RWPE1 (cell line): ENCODE data around the gene ROBO3.

ENCODE experiments used
- CTCF ChIA-PET: fragments of 350-600 bp; sonication (Branson Sonifier 250); formaldehyde crosslinking; extraction: SDS; loops from one replicate; lab custom pipeline; 2021; lab: Yijun Ruan, JAX
- POLR2A ChIA-PET: fragments of 400-600 bp; formaldehyde crosslinking; extraction: SDS; loops from one replicate; lab custom pipeline; 2020; ENCODE audit warnings: antibody characterized with exemption; ENCODE audit not compliant: low non-redundant PET; lab: Yijun Ruan, JAX
- DNase-seq: peaks from one replicate; pipeline ENCODE4 v3.0.0; 2012; ENCODE audit warnings: low spot score
- H3K27ac ChIP-seq: fragments of 450-650 bp; 2 replicates; pipeline ENCODE4 v1.5.1; 2017
- CTCF ChIP-seq: fragments of 450-650 bp; conservative IDR thresholded peaks from 2 replicates; pipeline ENCODE4 v1.5.1; 2017; ENCODE audit warnings: low read depth, mild to moderate bottlenecking

The ROBO3 gene

GRCh38 chr11:124868331-124869274 lies 3.4 kb downstream of the ROBO3 start:
- no peak for DNase-seq
- H3K27ac ChIP-seq: no peak overlapping the region
- ChIA-PET CTCF (no interaction called here), POLR2A (no interaction called here)
- TF ChIP-seq CTCF: no peak

DNA sequence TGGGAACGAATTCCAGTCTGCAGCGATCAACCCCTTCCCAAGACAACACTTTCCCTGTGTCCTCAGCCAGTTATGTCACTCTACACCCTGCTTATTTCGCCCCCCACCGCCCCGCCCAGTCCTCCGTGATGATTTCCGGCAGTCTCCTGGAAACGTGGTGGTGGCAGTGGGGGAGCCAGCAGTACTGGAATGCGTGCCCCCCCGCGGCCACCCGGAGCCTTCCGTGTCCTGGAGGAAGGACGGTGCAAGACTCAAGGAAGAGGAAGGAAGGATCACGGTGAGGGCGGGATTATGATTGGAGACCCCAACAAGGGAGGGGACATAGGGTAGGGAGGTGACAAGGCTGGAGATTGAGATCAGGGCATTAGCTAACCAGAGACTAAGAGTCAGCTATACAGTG lies 4.1 kb downstream of the ROBO3 start:
- H3K27ac ChIP-seq: no peak overlapping the region
- TF ChIP-seq CTCF: no peak
- no peak for DNase-seq
- ChIA-PET CTCF (interaction anchor here (0.5 to 0.6 kb wide), 2 partner anchors 129 to 272 kb away, joined by 3 read pairs; no protein-coding TSS in a partner anchor), POLR2A (no interaction called here)

- H3K27ac ChIP-seq: no peak overlapping the region
- DNase-seq: no peak
- POLR2A ChIA-PET: no interaction called here
- no peak for TF ChIP-seq CTCF
- CTCF ChIA-PET: interaction anchor here (0.5 to 0.6 kb wide), 2 partner anchors 130 to 271 kb away, joined by 3 read pairs; no protein-coding TSS in a partner anchor
Observed at GRCh38 chr11:124869856-124870387, 4.7 kb downstream of the ROBO3 start.

DNA sequence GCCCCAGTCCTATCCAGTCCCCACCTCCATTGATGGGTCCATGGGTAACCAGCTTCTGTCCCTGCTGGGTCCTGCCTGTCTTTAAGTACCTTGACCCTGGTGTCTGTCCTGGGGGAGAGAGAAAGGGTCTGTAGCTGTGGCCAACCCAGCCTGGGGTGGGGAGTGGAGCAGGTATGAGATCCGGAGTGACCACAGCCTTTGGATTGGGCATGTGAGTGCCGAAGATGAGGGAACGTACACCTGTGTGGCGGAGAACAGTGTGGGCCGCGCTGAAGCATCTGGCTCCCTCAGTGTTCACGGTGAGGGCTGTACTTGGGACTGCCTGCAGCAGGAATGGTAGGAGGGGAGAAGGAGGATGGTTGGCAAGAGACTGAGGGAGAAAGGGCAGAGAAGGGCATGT lies 5.2 kb downstream of the ROBO3 start:
- ChIA-PET CTCF (no interaction called here), POLR2A (no interaction called here)
- no peak for DNase-seq
- no peak overlapping the region for H3K27ac ChIP-seq
- no peak for TF ChIP-seq CTCF

DNA sequence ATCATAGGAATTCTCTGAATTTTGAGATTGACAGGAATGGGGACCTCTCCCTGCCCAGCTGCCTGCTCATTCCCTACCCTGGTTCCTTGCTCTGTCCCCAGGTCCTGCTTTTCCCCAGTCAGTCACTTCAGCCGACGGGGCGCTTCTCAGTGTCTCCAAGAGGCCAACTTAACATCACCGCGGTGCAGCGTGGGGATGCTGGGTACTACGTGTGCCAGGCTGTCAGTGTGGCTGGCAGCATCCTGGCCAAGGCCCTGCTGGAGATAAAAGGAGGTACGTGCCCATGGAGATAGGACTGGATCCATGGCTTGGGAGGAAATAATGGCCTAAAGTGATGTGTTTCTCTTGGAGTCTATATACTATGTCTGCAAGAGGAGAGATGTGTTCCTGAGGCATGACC lies 7.0 kb downstream of the ROBO3 start:
- CTCF ChIA-PET: no interaction called here
- POLR2A ChIA-PET: no interaction called here
- DNase-seq: no peak
- H3K27ac ChIP-seq: no peak overlapping the region
- TF ChIP-seq CTCF: no peak

GRCh38 chr11:124872741-124873140 lies 7.5 kb downstream of the ROBO3 start:
- CTCF ChIA-PET: interaction anchor here (0.6 kb wide), 1 partner anchor 119 kb away, joined by 3 read pairs; no protein-coding TSS in a partner anchor
- POLR2A ChIA-PET: no interaction called here
- DNase-seq: no peak
- TF ChIP-seq CTCF: no peak
- H3K27ac ChIP-seq: no peak overlapping the region
